GM21576 (cell line): Measurements from ENCODE around the gene NOXO1.

Experiments used
- ATAC-seq: cut with Tn5 transposase; IDR thresholded peaks from one replicate; pipeline ENCODE4 v1.9.1; 2021; ENCODE audit warnings: mild to moderate bottlenecking, moderate library complexity; ENCODE audit not compliant: unreplicated experiment

NOXO1 gene

DNA sequence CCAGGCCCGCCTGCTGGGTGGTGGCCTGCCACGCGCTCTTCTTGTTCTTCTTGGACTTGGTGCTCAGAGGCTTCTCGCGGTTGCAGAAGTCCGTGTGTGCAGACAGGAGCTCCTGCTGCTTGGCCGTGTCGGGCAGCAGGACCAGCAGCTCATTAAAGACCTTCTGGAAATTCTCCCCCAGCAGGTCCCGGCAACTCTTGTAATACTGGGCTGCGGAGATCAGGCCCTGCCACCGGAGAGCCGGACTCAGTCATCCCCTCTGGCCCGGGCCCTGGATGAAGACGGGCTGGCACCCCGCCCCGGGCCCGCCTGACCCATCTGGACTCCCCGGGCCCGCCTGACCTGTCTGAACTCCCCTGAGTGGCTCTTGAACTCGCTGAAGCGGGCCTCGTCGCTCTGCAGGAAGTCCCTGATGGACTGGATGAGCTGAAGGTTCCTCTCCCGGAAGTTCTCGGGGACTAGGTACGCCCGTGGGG is 17.1 kb upstream of the NOXO1 start:
- ATAC-seq: no peak

DNA sequence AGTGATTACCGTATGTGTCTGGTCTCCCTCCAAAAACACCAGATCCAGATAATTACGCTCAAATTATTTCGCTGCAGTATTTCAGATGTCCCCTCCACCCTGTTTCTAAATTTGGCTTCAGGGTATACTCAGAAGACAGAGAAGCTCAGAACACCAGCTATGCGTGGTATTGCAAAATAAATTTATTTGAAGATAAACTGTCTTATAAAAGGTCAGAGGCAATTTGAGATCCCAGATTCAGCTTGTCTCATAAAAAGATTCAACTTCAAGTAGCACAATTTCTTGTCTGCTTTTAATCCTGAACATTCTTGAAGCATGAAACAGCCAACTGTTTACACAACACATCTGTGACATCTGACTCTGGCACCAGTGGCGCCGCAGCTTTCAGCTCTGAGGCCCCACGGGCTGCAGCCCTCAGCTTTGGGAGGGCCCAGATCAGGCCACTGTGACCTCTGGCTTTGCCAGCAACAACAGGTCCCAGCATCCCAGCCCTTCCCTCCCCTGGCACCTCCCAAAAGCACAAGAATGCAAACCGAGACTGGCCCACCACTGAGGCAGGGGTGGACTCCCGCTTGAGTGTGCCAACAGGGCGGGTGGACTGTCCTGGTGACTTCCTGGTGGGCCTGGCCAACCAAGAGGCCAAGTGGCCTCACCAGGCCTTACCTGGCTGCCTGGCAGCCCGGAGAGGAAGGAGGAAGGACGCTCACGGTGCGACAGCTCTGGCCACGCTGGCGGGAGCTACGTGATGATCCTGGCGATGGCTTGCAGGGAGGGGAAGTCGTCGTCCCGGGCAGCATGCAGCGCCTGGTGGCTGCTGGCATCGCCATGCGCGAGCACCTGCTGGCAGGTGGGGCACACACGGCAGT is 16.5 kb upstream of the NOXO1 start:
- no peak for ATAC-seq

DNA sequence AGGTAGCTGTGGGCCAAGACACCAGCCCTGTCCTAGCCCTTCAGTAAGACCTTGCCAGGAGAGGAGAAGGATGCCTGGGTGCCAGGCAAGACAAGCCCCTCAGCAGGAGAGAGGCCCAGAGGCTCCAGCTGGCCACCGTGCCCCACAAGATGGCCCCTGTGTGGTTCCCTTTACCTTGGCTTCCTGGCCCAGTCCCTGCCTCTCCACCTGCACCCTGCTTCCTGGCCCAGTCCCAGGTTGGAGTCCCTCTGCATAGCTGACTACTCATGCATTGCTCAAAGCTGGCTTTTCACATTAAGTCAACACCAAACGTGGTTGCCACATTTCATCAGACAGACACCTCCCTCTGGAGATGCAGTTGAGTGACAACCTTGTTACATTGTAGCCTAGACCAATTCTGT is 12.5 kb upstream of the NOXO1 start:
- ATAC-seq: no peak

DNA sequence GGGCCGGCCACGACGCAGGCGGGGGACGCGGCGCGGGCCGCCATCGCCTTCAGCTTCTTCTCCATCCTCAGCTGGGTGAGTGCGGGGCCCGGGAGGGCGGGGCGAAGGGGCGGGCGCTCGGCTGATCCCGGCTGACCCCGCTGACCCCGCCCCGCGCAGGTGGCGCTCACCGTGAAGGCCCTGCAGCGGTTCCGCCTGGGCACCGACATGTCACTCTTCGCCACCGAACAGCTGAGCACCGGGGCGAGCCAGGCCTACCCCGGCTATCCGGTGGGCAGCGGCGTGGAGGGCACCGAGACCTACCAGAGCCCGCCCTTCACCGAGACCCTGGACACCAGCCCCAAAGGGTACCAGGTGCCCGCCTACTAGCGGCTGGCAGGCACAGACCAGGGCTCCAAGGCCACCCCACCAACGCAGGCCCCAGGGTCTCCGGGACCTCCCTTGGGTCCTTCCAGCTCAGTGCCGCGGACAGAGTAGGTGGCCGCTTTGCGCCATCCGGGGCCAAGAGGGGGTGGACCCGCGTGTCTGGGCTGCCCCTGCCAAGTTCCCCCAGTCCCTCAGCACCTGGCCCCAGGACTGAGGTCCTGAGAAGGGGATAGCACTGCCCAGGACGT is 11.5 kb upstream of the NOXO1 start:
- ATAC-seq: no peak

DNA sequence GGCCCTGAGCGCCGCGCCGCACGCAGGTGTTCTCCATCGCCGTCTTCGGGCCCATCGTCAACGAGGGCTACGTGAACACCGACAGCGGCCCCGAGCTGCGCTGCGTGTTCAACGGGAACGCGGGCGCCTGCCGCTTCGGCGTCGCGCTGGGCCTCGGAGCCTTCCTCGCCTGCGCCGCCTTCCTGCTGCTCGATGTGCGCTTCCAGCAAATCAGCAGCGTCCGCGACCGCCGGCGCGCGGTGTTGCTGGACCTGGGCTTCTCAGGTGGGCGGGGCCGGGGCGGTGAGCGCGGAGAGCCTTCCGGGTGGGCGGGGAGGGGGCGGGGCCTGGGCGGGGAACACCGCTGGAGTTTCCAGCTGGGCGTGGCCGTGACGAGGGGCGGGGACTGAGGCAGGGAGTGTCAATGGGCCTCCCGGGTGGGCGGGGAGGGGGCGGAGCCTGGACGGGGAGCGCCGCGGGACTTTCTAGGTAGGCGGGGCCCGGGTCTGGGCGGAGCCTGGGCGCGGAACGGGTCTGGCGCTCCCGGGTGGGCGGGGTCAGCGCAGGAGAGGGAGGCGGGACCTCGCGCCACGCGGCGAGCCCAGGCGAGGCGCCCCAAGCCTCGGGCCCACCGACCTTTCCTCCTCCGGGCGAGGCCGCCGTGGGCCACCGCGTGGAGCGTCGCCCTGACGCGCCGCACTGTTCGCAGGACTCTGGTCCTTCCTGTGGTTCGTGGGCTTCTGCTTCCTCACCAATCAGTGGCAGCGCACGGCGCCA is 10.9 kb upstream of the NOXO1 start:
- ATAC-seq: peak; percentile 42

DNA sequence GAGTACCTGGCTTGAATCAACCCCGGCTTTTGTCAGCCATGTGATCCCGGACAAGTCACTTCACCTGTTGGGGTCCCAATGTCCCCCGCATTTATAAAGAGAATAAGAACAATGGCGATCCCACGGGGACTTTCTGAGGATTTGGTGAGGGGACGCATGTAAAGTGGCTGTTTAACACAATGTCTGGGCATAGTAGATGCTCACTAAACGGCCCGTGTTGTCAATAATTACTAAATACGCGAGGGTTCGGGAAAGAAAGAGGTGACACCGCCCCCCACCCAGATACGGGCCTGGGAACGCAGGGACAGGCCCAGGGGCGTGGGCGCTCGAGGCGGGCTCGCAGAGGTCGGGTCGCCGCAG is 10.3 kb upstream of the NOXO1 start:
- no peak for ATAC-seq

DNA sequence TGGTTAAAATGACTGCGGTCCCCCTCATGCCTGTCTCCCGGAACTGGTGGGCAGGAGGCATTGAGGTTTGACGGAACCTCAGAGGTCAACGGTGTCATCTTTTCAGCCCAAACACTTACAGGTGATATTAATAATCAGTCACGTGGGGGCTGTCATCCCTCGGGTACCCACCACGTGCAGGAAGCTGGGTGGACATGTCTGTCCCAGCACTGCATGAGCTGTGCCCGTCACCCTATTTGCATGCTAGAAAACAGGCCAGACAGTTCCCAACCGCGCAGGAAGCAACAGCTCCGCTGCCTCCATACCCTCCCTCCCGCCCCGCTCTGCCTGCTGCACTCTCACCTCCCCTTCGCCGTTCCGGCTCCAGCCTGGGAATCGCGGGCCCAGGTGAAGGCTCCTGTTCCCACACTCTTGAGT is 9.9 kb upstream of the NOXO1 start:
- ATAC-seq: peak; percentile 28

DNA sequence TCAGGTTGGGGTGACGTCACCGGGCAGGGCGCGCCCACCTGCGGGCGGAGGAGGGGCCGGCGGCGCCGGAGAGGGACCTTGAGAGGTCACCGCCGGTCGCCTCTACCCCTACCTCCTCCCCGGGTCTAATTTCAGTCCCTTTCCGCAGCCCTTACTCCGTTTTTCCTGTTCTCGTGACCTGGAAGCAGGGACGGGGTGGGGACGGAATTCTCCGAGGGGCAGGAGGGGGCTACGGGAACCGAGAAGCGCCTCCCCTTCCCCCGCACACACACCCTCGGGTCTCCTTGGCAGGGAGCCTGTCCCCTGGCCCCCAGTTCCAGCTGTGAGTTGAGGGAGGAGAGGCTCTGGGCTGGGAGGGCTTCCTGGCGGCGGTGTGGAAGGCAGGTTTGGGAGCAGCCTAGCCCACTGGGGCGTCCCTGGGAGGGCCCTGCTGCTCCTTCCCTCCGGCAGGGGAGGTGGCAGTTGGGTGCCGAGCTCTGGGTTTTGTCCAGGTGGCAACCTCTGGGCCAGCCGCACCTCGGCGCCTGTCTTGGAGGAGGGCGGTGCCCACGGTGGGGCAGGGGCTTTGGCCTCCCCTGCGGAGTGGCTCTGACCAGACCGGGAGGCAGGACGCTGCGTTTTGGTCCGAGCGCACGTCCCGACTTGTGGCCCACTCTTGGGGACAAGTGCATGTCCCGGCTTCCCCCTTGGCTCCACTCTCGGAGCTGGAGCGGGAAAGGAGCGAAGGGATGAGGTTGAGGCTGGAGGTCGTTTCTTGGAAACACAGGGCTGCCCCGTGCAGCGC is 9.3 kb upstream of the NOXO1 start:
- ATAC-seq: no peak

DNA sequence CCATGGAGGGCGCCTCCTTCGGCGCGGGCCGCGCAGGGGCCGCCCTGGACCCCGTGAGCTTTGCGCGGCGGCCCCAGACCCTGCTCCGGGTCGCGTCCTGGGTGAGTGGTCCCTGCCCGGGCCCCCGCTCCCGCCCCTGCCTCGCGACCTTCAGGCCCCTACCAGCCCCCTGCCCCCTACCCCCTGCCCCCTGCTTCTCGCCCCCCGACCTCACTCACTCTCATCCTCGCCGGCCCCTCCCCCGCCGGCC is 8.8 kb upstream of the NOXO1 start:
- ATAC-seq: no peak

DNA sequence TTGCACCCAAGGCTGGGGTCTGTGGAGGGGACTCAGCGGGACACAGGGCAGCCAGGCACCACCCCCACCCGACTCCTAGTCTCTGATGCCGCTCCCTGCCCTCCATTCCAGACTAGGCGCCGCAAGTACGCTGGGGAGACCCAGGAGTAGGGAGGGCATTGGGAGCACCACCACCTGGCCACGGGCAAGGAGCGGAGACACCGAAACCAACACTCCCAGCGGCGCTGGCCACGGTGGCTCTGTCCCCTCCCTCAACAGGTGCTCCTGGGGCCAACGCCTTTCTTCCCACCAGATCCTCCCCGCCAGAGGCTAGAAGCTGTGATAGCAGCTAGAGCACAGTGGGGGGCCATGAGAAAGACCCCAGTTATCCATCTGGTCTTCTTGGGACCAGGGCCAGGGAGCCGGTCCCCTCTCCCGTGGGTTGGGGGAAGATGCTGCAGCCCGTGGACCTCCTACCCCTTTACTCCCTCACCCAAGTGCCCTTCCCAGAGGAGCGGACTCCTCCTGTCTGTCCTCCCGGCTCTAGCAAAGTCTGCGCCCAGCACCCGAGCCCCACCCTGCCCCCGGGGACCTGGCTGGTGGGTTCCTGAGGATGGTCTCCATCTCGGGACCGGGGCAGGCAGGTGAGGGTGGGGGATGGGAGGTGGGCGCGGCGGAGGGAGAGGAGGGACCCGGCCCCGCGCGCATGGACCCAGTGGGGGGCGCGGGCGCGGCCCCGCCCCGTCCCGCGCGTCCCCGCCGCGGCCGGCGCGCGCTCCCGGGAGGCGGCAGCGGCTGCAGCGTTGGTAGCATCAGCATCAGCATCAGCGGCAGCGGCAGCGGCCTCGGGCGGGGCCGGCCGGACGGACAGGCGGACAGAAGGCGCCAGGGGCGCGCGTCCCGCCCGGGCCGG is 8.2 kb upstream of the NOXO1 start, which contains the start of gene SYNGR3:
TSS of gene SYNGR3 (plus strand) at position 762 of the 892 bp plus-strand sequence. CDS start 133 bp downstream, outside the sequence.
- no peak for ATAC-seq

DNA sequence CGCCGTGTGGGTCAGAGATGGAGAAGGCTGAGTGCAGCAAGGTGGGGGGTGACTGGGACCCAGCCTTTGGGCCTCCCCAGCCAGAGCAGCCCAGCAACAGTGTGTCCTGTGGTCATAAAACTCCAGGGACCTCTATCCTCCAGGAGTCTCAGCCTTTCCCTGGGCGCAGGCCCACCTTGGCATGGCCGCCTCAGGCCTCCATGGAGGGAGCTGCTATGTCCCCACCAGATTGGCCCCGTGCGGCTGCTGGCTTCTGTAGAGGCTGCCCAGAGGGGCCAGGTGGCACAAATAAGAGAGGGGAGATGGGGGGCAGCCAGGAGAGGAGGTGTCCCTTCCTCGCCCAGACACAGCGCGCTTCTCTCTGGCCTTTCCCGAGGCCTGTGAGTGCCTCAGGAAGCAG is 5.9 kb upstream of the NOXO1 start:
- ATAC-seq: no peak

DNA sequence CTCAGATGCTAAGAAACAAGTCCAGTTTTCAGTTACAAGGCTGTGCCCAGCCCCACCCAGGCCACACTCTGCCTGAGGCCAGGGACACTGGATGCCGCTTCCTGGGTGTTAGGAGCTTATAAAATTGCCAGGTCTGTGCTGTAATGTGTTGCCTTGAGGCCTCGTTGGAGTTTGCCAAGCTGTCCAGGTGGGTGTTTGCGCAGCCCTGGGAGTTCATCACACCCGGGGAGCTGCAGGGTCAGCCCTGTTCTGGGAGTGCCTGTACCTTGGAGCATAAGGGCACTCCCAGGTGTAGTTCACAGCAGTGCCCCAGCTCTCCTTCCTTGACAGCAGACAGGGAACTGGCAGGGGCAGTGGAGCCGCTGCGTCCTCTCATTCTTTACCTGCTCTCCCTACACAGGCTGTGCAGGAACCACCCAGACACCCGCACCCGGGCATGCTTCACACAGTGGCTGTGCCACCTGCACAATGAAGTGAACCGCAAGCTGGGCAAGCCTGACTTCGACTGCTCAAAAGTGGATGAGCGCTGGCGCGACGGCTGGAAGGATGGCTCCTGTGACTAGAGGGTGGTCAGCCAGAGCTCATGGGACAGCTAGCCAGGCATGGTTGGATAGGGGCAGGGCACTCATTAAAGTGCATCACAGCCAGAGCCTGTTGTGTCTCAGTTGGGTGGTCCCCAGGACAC is 4.3 kb upstream of the NOXO1 start:
- ATAC-seq: no peak

DNA sequence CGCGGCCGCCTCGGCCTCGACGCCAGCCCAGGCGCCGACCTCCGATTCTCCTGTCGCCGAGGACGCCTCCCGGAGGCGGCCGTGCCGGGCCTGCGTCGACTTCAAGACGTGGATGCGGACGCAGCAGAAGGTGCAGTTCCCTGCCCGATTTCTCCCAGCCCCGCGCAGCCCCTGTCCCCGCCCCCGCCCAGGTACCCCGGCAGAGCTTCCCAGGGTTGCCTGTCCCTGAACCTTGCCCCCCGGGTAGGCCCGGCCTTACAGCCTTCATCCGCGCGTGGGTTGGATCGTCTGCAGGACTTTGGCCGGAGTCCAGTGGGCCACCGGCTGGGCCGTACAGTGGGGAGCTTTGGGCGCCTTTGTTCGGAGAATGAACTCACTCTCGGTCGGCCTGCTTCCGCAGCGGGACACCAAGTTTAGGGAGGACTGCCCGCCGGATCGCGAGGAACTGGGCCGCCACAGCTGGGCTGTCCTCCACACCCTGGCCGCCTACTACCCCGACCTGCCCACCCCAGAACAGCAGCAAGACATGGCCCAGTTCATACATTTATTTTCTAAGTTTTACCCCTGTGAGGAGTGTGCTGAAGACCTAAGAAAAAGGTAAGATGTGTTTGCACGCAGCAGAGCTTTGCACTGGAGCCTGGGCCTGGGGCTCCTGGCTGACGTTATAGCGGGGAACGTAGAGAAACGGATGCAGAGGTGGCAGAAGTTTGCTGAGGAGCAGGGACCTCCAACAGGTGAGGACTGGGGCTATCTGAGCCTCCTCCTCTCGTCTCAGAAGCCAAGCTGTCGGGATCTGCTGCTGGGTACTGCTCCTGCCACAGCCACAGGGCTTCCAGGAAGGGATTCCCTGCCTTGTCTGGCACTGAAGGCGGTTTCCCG is 3.3 kb upstream of the NOXO1 start:
- no peak for ATAC-seq

DNA sequence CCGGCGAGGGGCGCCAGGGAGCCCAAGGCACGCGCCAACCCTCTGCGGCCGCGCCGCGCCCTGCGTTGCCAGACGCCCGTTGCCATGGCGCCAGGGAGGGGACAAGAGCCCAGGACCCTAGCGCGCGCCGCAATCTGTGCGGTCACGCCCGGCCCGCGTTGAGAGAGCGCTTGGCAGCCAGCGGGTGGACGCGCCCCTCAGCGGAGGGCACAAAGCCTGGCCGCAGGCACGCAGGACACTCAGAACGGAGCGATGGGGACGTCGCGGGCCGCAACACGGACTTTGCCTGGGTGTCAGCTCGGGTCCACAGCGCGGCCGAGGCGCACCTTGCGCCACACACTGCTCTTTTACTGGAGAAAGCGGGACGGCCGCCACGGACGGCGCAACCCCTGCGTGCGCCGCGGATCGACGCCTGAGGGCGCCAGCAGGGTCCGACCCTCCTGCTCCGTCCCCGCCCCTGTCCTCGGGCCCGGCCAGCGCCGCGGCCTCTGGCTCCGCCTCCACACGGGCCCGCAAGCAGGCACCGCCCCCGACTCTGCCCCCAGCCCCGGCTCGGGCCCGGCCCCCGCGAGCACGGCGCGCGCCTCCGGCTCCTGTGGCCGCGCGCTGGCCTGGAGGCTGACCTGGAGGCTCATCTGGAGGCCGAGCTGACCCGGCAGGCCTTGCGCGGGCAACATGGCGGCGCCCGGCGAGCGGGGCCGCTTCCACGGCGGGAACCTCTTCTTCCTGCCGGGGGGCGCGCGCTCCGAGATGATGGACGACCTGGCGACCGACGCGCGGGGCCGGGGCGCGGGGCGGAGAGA is 2.5 kb upstream of the NOXO1 start, which contains the start of gene GFER:
TSS of gene GFER (plus strand) at position 650 of the 803 bp plus-strand sequence. CDS start at position 676, 26 bp downstream.
- peak; percentile 73 for ATAC-seq

DNA sequence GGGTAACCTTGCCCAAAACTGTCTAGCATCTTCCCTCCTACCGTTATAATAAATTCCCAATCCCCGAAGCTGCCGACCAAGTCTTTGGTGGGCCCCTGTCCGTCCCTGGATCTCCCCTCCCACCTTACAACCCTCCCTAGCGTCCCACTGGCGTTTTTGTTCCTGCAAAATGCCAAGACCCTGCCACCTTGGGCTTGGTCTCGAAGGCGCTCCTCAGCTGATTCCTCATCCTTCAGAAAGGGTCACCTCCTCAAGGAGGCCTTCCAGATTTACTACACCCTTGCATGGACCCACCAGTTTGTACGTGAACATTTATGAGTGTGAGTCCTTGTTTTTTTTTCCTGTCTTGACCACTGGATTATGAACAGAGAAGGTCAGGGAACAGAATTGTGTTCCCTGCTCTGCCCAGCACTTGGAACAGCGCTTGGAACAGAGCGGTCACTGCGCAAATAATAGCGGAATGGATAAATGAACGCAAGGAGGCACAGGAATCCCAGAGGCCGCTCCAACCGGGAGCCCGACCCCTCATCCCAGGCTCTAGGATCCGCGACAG is 1.8 kb upstream of the NOXO1 start:
- no peak for ATAC-seq

DNA sequence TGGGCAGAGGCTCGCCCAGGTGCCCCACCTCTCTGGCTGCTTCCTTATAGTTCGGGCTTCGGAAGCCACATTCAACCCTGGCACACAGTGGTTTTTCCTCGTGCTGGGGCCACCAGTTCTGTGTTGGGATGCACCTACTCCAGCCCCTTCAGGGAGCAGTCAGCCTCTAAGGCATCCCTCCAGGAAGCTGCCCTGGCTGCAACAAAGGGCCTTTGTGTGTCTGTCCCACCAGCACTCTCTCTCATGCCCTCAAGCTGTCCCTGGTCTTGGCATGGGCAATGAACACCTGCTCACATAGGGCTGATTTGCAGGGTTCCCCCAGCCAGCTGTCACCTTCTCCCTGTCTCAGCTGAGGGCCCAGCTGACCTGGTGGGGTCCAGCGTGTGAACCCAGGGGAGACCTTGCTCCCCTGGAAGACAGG is 754 bp upstream of the NOXO1 start:
- ATAC-seq: no peak

DNA sequence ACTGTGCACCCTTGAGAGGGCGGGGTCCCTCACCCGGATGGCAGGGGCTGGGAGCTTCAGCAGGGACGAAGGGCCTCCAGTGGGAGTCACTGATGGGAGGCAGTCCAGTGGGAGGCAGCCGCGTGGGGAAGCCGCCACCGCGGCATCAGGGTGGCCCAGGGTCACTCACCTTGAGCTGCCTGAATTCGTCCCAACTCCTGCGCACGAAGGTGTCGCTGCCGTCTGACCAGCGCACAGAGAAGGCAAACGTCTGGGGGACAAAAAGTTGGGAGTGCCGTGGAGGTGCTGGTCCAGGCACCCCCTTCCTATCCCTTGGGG is 540 bp downstream of the NOXO1 start:
- no peak for ATAC-seq
